ENCODE data around the gene TMEM120B. TPM values are rescaled to one million over a fixed set of nuclear protein-coding genes. Genes with fewer than 3 reads are reported as not detected.

TMEM120B gene
- total RNA-seq, 4 donors from 2014 or later = 5.9 to 11.2 (median 6.4) TPM

GRCh38 chr12:121791671-121792551, 79.4 kb downstream of the TMEM120B start:
- ATAC-seq = no peak
- in situ Hi-C loops (cut with MboI; ENCODE audit: low sequenced_read_pairs in 4 of 4) = loop anchor here in 3 of 4 donors (5.0 to 10.0 kb wide), 3 partner anchors 93 to 97 kb away; partner anchors contain the start of gene PSMD9 (in 3 of the 3)
- H3K4me1 ChIP-seq = peaks cover 39 to 40% of the 10 kb centered on the region in 2 donors
- no peaks in the 10 kb centered on the region for H3K36me3 ChIP-seq
- intact Hi-C loops (cut with DNase I; ENCODE audit: low total_unique reads) = no loop called here
- no peak for TF ChIP-seq POLR2A (IDR thresholded peaks at IDR 0.05)
- TF ChIP-seq CTCF (IDR thresholded peaks at IDR 0.05 in 4 of 5, conservative IDR thresholded peaks at IDR 0.05 in 1 of 5) = no peak
- DNase-seq = no peak
- H3K9me3 ChIP-seq = no peaks in the 10 kb centered on the region
- no peak overlapping the region for H3K27ac ChIP-seq
- no peaks in the 10 kb centered on the region for H3K27me3 ChIP-seq
- H3K4me3 ChIP-seq = no peak overlapping the region

- H3K4me1 ChIP-seq = peaks cover 45 to 46% of the 10 kb centered on the region in 2 donors
- H3K27ac ChIP-seq = no peak overlapping the region
- no peak for ATAC-seq
- TF ChIP-seq POLR2A (IDR thresholded peaks at IDR 0.05) = no peak
- TF ChIP-seq CTCF (IDR thresholded peaks at IDR 0.05 in 4 of 5, conservative IDR thresholded peaks at IDR 0.05 in 1 of 5) = no peak
- in situ Hi-C loops (cut with MboI; ENCODE audit: low sequenced_read_pairs in 4 of 4) = loop anchor here in 3 of 4 donors (5.0 to 10.0 kb wide), 3 partner anchors 92 to 98 kb away; partner anchors contain the start of gene PSMD9 (in 3 of the 3)
- H3K4me3 ChIP-seq = peak overlapping the region in 3 of 4 donors; percentile 56 to 73 (median 59)
- intact Hi-C loops (cut with DNase I; ENCODE audit: low total_unique reads) = no loop called here
- DNase-seq = no peak
- no peaks in the 10 kb centered on the region for H3K9me3 ChIP-seq
- no peaks in the 10 kb centered on the region for H3K36me3 ChIP-seq
- no peaks in the 10 kb centered on the region for H3K27me3 ChIP-seq
Observed at GRCh38 chr12:121792607-121793439, 80.3 kb downstream of the TMEM120B start.

GRCh38 chr12:121793440-121793837, 80.9 kb downstream of the TMEM120B start, which contains the start of gene RHOF:
Gene RHOF, minus strand, starts transcription at chr12:121793688. Its CDS starts 55 bp downstream, at chr12:121793633.
- Histone ChIP-seq H3K4me3 (peak within 1 kb of the TSS; percentile 56 to 73 (median 59)), H3K4me1 (peaks cover 51 to 53% of the 10 kb centered on the region in 2 donors), H3K9me3 (no peaks in the 10 kb centered on the region), H3K27me3 (no peaks in the 10 kb centered on the region), H3K27ac (peak within 1 kb of the TSS; percentile 97 to 100 (median 99)), H3K36me3 (no peaks in the 10 kb centered on the region)
- no peak for DNase-seq
- no peak for ATAC-seq
- TF ChIP-seq POLR2A (IDR thresholded peaks at IDR 0.05) (no peak), CTCF (IDR thresholded peaks at IDR 0.05 in 4 of 5, conservative IDR thresholded peaks at IDR 0.05 in 1 of 5) (no peak)
- intact Hi-C loops (cut with DNase I; ENCODE audit: low total_unique reads) (no loop called here), in situ Hi-C loops (cut with MboI; ENCODE audit: low sequenced_read_pairs in 4 of 4) (loop anchor here in 3 of 4 donors (5.0 to 10.0 kb wide), 3 partner anchors 91 to 99 kb away; partner anchors contain the start of gene PSMD9 (in 3 of the 3))

- DNase-seq (peak; percentile 80 to 88), ATAC-seq (peak; percentile 47 to 58)
- peak; percentile 99 to 100 (median 100) for TF ChIP-seq CTCF (IDR thresholded peaks at IDR 0.05 in 4 of 5, conservative IDR thresholded peaks at IDR 0.05 in 1 of 5)
- no peak for TF ChIP-seq POLR2A (IDR thresholded peaks at IDR 0.05)
- H3K9me3 ChIP-seq = no peaks in the 10 kb centered on the region
- H3K27me3 ChIP-seq = no peaks in the 10 kb centered on the region
- intact Hi-C loops (cut with DNase I; ENCODE audit: low total_unique reads) (loop anchor here (1.0 to 2.0 kb wide), 4 partner anchors 17 to 97 kb away; partner anchors contain the start of genes PSMD9 and TMEM120B), in situ Hi-C loops (cut with MboI; ENCODE audit: low sequenced_read_pairs in 4 of 4) (loop anchor here in 3 of 4 donors (5.0 to 10.0 kb wide), 3 partner anchors 91 to 99 kb away; partner anchors contain the start of gene PSMD9 (in 3 of the 3))
- H3K27ac ChIP-seq = peak overlapping the region; percentile 97 to 100 (median 99)
- H3K36me3 ChIP-seq = no peaks in the 10 kb centered on the region
- H3K4me3 ChIP-seq = peak overlapping the region; percentile 56 to 73 (median 59)
- peaks cover 55 to 56% of the 10 kb centered on the region in 2 donors for H3K4me1 ChIP-seq
Observed at GRCh38 chr12:121793838-121794533, 81.4 kb downstream of the TMEM120B start.

Data from gastrocnemius medialis (tissue), 4 donors.